ENCODE measurements around the gene LIPE.

The LIPE gene

DNA sequence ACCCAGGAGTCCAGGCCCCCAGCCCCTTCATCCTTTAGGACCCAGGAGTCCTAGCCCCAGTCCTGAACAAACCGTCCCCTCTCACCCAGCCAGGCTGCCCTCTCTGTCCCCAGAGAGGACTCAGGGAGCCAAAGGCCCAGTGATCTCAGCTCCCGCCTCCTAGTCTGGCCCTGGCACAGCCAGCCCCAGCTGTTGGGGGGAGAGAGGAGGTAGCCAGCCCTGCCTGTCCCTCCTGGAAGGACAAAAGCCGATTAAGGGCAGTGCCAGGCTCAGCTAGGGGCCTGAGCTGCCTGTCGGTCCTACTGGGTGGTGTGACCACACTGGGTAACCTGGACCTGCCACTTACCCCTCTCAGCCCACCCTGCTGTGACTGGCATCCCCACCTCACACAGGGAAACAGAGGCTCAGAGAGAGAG lies 14.5 kb downstream of the LIPE start:
- no peak for DNase-seq (ENCODE audit: extremely low read depth in 1 of 2, low read depth in 1 of 2)

DNA sequence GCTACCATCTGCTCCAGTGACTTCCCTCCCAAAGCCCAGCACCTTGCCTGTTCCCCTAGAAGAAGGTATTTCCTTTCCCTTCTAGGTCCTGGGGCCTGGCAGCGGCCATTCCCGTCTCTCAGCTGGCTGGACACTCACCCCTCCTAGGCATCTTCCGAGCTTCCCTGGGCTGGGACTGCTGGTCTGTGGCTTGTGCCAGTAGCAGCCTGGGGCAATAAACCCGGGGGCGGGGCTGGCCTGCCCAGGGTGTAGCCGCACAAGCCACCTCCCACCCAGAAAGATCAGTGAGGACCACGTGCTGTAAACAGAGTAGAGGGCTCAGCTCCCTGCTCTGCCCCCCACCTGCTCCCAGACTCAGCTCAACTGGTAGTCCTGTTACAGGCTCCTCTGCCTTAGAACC lies 15.0 kb downstream of the LIPE start:
- DNase-seq (ENCODE audit: extremely low read depth in 1 of 2, low read depth in 1 of 2) = no peak

DNA sequence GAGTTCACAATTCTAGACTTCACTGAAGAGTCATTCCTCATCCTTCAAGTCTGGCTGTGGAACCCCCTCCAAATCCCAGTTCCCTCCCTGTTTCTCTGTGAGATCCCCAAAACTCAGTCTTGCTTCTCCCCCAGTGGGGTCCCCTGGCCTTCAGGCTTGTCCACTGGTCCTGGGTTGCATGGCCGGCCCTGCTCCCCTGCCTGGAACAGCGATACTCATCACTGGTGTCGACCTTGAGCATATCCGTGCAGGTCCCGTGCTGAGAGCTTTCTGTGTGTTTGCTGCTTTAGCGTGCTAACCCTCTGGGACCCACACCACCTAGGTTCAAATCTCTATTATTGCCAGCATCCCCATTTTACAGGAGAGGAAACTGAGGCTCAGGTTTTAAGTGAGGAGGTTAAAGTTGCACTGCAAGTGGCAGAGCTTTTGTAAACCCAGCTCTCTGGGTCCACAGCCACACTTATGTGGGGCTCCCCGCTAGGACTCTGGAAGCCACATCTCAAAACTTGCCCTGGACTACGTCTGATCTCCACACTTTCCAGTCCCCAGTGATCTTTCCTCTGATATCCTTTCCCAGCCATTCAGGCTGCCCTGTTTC lies 15.5 kb downstream of the LIPE start:
- DNase-seq (ENCODE audit: extremely low read depth in 1 of 2, low read depth in 1 of 2) = no peak

- DNase-seq (ENCODE audit: extremely low read depth in 1 of 2, low read depth in 1 of 2) = no peak
These were observed 16.8 kb downstream of the LIPE start for GRCh38 chr19:42410371-42410770.

- DNase-seq (ENCODE audit: extremely low read depth in 1 of 2, low read depth in 1 of 2) = no peak
These were observed 17.7 kb downstream of the LIPE start for GRCh38 chr19:42409477-42409876.

- no peak for DNase-seq (ENCODE audit: extremely low read depth in 1 of 2, low read depth in 1 of 2)
These were observed 19.4 kb downstream of the LIPE start for GRCh38 chr19:42407816-42408175.

DNA sequence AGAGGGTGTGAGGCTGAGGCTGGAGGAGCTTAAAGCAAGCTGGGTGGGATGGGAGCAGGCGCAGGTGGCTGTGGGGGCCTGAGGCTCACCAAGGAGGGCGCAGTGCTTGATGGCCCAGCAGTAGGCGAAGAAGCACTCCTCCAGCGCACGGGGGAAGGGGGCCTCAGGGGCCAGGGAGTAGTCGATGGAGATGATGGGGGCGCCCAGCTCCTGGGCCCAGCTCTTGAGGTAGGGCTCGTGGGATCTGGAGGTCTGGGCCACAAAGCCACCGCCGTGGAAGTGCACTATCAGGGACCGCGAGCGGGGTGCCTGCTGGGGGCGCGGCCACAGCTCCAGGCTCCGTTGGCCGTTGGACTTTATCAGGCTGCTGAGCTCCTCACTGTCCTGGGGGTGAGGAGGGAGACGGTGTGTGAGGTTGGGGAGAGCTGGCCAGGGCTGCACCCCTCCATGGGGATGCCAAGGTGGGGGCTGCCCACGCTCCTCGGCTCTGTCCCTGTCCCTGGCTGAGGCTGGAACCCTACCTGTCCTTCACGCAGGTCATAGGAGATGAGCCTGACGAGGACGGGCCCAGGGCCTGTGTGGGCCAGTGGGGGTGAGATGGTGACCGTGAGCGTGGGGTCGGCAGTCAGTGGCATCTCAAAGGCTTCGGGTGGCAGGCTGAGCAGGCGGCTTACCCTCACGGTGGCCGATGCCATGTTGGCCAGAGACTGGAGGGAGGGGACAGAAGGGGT lies 19.9 kb downstream of the LIPE start:
- no peak for DNase-seq (ENCODE audit: extremely low read depth in 1 of 2, low read depth in 1 of 2)

GRCh38 chr19:42406111-42406510 lies 21.1 kb downstream of the LIPE start:
- DNase-seq (ENCODE audit: extremely low read depth in 1 of 2, low read depth in 1 of 2) = no peak

DNA sequence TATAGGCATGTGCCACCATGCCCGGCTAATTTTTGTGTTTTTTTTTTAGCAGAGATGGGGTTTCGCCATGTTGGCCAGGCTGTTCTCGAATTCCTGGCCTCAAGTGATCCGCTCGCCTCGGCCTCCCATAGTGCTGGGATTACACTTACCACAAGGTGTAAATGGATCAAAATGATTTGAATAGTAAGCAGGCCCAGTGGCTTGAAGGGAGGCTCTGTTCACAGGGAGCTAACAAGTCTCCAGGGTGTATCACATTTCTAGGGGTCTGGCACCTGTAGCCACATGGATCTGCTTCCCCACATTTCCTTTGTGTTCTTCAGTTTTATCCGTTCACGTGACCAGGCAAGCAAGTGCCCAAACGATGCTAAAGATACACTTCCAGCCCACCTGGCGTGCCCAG lies 23.6 kb downstream of the LIPE start:
- DNase-seq (ENCODE audit: extremely low read depth in 1 of 2, low read depth in 1 of 2) = no peak

DNA sequence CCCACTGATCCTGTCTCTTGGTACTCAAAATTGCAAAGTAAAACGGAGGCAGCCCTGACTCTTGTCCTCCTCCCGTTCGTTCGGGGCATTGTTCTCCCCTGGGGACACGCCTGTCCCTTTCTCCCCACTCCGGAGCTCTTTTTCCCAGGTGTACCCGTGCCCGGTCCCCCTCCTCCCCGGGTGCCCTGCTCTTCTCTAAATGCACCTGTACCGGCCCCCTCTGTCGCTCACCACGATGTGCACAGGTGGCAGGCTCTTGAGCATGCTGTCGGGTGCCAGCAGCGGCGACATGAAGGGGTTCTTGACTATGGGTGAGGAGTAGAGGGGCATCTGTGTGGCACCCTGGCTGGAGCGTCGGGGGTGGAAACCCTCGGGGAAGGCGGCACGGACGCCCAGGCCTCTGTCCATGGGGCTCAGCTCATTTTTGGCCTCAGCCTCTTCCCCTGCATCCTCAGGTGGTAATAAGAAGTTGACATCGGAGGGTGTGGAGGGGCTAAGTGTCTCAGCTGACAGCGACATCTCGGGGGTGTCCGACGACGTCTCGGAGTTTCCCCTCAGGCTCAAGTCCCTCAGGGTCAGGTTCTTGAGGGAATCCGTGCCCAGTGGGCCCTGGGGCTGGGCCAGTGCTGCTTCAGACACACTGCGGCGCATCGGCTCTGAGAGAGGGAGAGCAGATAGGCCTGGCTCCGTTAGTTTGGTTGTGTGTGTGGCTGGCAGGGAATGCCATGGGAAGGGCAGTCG lies 24.6 kb downstream of the LIPE start:
- DNase-seq (ENCODE audit: extremely low read depth in 1 of 2, low read depth in 1 of 2) = no peak

GRCh38 chr19:42401365-42402303 lies 25.6 kb downstream of the LIPE start:
- peak; percentile 56 to 64 for DNase-seq (ENCODE audit: extremely low read depth in 1 of 2, low read depth in 1 of 2)

DNA sequence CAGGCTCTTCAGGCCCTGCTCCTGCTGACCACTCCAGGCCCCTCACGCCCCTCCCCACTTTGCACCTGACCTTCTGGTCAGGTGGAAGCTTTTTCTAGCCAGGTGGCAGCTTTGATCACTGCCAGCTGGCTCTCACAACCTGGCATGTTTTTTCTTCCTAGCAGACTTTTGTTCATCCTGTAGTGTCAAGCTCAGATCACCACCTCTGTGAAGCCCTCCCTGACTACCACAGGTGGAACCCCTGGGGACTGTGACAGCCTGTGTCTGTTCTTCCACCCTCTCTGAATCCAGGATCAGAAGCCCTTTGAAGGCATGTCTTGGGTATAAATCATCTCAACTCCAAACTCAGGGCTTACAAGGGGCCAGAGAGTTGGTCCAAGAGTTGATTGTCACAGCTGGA lies 26.8 kb downstream of the LIPE start:
- DNase-seq (ENCODE audit: extremely low read depth in 1 of 2, low read depth in 1 of 2) = no peak

DNA sequence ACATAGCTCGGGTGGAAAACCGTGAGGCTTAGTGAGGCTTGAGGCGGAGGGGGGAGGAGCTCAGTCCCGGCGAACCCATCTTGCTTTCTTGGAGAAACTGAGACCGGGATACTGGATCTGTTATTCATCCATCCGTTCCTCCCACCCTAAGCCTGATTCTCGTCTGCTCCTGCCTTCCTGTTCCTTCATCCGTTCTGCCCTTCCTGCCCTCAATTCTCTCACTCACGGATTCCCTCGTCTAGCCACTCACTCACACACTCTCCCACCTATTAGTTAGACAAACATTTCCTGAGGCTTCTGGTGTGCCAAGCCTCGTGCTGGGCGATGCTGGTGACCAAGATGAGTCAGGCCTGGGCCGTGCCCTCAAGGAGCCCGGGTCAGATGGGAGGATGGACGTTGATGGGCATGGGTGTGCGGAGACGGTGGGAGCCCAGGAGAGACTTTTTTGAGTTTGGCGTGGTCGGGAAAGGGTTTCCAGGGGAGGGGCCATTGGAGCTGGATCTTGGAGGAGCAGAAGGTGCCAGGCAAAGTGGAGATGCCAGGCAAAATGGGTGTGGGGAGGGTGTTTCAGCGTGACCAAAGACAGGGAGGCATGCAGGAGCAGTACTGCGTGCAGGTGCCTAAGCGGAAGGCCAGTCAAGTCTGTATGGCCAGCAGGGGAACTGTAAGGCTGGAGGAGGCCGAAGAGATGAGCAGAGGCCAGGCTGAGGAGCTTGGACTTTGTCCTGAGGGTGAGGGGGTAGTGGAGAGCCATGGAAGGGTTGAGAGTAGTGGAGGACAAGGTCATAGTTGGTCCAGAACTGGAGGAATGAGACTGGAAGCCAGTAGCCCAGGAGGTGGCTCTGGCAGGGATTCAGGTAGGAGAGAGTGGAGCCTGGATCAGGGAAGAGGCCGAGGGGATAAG lies 29.7 kb downstream of the LIPE start:
- DNase-seq (ENCODE audit: extremely low read depth in 1 of 2, low read depth in 1 of 2) = no peak

DNA sequence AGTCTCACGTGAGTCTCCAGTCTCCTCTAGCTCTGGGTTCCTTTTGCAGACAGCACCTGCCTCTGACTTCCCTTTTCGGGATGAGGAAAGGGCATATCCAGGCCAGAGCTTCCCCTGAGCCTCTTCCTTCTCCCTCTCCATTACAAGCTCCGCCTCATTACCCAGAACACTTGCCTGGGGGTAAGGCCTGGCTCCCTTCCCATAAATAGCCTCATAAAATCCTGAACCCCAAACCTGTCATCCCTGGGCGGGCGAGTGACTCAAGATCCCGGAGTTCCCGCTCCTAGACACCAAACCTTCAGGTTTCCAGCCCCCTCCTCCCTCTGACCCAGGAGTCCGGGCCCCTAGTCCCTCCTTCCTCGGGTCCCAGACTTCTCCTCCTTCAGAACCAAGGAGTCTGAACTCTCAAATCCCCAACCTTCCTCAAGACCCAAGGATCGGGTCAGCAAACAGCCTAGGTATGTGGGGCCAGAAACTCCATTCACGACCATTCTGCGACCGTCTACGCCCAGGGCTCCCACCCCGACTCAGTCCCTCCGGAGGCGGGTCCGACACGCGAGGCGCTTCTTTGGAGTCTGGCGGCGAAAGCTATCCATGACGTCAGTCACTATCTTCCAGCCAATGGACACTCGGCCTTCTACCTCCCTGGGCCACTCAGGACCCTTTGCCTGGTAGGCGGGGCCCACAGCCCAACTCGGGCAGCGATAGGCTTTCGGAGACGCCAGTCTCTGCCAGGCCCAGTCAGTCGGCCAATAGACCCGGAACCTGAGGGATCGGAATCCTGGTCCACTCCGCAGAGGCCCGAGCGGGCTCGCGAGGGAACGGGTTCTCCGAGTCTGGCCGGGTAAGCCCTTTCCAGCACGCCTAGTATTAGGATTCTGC lies 30.6 kb downstream of the LIPE start:
- DNase-seq (ENCODE audit: extremely low read depth in 1 of 2, low read depth in 1 of 2) = peak; percentile 77 to 78

DNA sequence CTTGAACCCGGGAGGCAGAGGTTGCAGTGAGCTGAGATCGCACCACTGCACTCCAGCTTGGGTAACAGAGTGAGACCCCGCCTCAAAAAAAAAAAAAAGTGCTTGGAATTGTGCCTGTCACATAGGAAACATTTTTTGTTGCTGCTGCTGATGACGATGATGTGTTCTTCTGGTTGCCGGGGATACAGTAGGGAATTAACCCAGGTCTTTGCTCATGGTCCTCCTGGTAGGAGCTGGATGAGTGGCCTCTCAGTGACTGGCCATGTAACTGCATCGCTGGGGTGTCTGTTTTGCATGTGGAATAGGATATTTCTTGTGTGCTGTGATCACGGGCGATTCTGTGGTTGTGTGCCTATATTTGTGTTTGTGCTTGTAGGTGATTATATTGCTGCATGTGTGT lies 32.4 kb downstream of the LIPE start:
- no peak for DNase-seq (ENCODE audit: extremely low read depth in 1 of 2, low read depth in 1 of 2)

DNA sequence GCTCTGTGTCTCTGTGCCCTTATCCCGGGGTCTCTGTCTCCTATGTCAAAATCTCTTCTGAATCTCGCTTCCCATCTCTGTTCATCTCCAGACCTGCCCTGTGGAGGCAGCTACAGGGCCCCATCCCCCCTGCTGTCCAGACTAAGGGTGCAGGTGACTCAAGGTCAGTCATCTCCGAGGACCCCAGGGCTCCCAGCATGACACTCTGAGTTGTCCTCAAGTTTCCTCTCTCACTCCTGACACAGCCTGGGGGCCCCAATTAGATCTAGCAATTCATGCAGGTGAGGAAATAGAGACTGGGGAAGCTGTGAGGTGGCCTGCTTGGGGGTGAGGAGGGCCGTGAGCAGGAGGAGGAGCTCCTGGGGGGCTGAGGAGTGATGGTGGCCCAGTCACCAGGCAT lies 35.0 kb downstream of the LIPE start:
- no peak for DNase-seq (ENCODE audit: extremely low read depth in 1 of 2, low read depth in 1 of 2)

- no peak for DNase-seq (ENCODE audit: extremely low read depth in 1 of 2, low read depth in 1 of 2)
These were observed 37.3 kb downstream of the LIPE start, which contains the start of gene CNFN for GRCh38 chr19:42389899-42390298. CNFN (minus strand) TSS chr19:42390297; CDS start chr19:42389037, 1,260 bp downstream.

DNA sequence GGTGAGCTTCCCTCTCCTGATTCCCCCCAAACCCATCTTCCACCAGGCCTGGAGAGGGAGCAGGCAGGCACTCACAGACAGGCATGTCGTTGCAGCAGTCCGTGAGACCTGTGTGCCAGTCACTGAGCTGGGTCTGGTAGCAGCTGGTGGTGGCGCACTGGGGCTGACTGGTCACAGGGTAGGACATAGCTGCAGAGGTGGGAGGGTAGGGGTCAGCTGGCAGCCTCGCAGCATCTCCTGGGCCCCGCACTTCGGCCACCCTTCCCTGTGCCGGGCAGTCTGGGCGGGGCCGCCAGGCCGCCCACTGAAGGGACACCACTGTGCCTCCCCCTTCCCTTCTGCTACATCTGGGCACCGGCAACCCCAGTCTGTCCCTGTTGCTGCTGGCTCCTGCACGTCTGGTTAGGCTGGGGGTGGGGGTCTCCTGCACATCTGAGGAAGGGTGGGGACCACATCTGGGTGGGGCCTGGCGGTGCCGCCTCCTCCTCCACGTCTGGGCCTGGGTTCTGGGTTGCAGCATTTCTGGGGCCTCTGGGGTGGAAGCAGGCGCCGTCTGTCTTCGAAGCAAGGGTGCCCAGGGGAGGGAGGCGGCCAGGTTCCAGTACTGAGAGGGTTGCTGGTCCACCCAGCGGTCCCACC lies 38.2 kb downstream of the LIPE start:
- no peak for DNase-seq (ENCODE audit: extremely low read depth in 1 of 2, low read depth in 1 of 2)

Measured in activated CD8-positive, alpha-beta memory T cell treated with anti-CD3 and anti-CD28 coated beads for 1 hour (primary cell).